AG04450 (cell line): ENCODE measurements around the gene TSC22D1. TPM values are rescaled to one million over a fixed set of nuclear protein-coding genes. Genes with fewer than 3 reads are reported as not detected.

Experiments used
- CTCF ChIA-PET: fragments of 300-600, 350-600 bp; formaldehyde crosslinking; extraction: SDS; loops from one replicate; lab custom pipeline; 2022; ENCODE audit warnings: antibody characterized with exemption, inconsistent platforms; lab: Charles Lee
- POLR2A ChIA-PET: fragments of 350-600 bp; formaldehyde crosslinking; extraction: SDS; loops from one replicate; lab custom pipeline; 2021; ENCODE audit warnings: antibody characterized with exemption, inconsistent platforms; lab: Yijun Ruan, JAX
- DNase-seq: peaks from one replicate; pipeline ENCODE4 v3.0.0-alpha.2; 2011; ENCODE audit warnings: low read depth, low spot score
- H3K27ac ChIP-seq: one replicate; pipeline ENCODE4 v1.5.1; 2012; ENCODE audit warnings: low read depth, low read length, control low read depth
- H3K27me3 ChIP-seq: one replicate; pipeline ENCODE4 v1.6.0; 2012; ENCODE audit warnings: low read length; ENCODE audit not compliant: control insufficient read depth, insufficient read depth
- H3K4me3 ChIP-seq: 2 replicates; pipeline ENCODE4 v1.5.1; 2011; ENCODE audit warnings: mild to moderate bottlenecking, low read depth, low read length, control low read depth
- H3K9me3 ChIP-seq: 2 replicates; pipeline ENCODE4 v1.5.1; 2012; ENCODE audit warnings: low read length; ENCODE audit not compliant: control insufficient read depth, insufficient read depth
- polyA plus RNA-seq: library from polyadenylated mRNA; depleted of rRNA; stranded (reverse); fragments of >200 nt; gene quantifications from 2 replicates; pipeline ENCODE4 v1.2.3, GENCODE V29; 2011
- TF ChIP-seq, protein P1 (sequence below): IDR thresholded peaks from 2 replicates; pipeline ENCODE4 v1.5.1; 2011; ENCODE audit warnings: low read depth, low read length, control low read depth, inconsistent platforms

The TSC22D1 gene
- polyA plus RNA-seq, 1 experiment = 77.3 TPM

GRCh38 chr13:44397766-44398223 lies 178.3 kb downstream of the TSC22D1 start:
- Histone ChIP-seq H3K4me3 (no peak overlapping the region), H3K27ac (no peak overlapping the region), H3K9me3 (no peaks in the 10 kb centered on the region), H3K27me3 (no peaks in the 10 kb centered on the region)
- ChIA-PET POLR2A (interaction anchor here (0.6 kb wide), 1 partner anchor 38 kb away, joined by 7 read pairs; no protein-coding TSS in a partner anchor), CTCF (no interaction called here)
- TF ChIP-seq, protein P1, sequence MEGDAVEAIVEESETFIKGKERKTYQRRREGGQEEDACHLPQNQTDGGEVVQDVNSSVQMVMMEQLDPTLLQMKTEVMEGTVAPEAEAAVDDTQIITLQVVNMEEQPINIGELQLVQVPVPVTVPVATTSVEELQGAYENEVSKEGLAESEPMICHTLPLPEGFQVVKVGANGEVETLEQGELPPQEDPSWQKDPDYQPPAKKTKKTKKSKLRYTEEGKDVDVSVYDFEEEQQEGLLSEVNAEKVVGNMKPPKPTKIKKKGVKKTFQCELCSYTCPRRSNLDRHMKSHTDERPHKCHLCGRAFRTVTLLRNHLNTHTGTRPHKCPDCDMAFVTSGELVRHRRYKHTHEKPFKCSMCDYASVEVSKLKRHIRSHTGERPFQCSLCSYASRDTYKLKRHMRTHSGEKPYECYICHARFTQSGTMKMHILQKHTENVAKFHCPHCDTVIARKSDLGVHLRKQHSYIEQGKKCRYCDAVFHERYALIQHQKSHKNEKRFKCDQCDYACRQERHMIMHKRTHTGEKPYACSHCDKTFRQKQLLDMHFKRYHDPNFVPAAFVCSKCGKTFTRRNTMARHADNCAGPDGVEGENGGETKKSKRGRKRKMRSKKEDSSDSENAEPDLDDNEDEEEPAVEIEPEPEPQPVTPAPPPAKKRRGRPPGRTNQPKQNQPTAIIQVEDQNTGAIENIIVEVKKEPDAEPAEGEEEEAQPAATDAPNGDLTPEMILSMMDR = no peak
- DNase-seq = no peak

- TF ChIP-seq, protein P1 = no peak
- Histone ChIP-seq H3K27ac (no peak overlapping the region), H3K9me3 (no peaks in the 10 kb centered on the region), H3K27me3 (no peaks in the 10 kb centered on the region), H3K4me3 (no peak overlapping the region)
- ChIA-PET CTCF (no interaction called here), POLR2A (no interaction called here)
- no peak for DNase-seq
Observed at GRCh38 chr13:44396701-44397580, 179.2 kb downstream of the TSC22D1 start.

DNA sequence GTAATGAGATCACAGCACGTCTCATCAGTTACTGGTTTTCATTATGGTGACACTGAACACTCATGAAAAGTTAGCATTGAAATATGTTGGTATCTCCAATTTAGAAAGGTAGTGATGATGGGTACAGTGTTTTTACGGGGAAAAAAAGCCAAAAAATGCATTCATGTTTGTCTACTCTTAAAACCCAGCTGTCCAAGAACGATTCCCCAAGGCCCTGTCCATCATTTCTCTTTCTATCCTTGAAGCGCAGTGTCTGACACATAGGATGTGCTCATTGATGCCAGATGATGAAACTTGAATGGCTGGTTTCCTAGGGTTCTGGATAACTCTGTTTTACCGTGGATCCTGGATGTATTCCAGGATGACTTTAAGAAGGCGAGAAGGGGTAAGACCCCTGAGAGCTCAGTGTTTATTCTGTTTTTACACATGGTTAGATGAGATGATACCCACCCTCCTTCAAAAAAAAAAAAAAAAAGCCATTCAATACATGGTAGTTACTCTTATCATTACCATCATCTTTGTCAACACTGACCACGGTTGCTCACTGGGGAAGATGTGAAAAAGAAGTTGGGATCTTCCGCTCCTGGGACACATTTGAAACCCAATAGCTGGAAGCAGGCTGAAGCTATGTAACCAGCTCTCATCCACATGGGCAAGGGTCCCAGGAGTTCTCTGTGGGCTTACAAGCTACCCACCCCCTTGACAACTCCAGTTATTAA lies 180.0 kb downstream of the TSC22D1 start:
- DNase-seq = no peak
- no peak overlapping the region for H3K27ac ChIP-seq

DNA sequence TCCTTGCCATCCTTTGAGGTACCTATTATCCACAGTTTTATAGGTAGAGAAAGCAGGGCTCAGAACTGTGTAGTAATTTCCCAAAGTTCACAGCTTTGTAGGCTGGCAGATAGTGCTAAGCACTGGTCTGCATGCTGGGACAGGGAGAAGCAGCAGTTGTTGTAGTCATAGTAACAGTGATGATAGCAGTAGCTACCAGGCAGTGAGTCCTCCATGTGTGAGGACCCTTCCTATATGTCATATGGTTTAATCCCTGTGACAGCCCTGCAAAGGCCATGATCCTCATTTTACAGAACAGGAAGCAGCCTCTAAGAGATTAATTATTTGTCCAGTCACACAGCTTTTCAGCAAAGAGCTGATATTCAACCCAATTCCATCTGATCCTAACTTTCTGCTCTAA lies 181.5 kb downstream of the TSC22D1 start:
- Histone ChIP-seq H3K9me3 (no peaks in the 10 kb centered on the region), H3K27me3 (no peaks in the 10 kb centered on the region), H3K4me3 (no peak overlapping the region), H3K27ac (no peak overlapping the region)
- CTCF ChIA-PET = no interaction called here
- POLR2A ChIA-PET = interaction anchor here (1.0 kb wide), 1 partner anchor 42 kb away, joined by 3 read pairs; no protein-coding TSS in a partner anchor
- no peak for DNase-seq
- TF ChIP-seq, protein P1 = no peak

More for the DNA sequence above, 180.0 kb downstream of the TSC22D1 start:
- POLR2A ChIA-PET = no interaction called here
- no peaks in the 10 kb centered on the region for H3K9me3 ChIP-seq
- TF ChIP-seq, protein P1 = no peak
- no peak overlapping the region for H3K4me3 ChIP-seq
- H3K27me3 ChIP-seq = no peaks in the 10 kb centered on the region
- CTCF ChIA-PET = interaction anchor here (0.6 kb wide), 2 partner anchors 30 to 348 kb away, joined by 3 read pairs; no protein-coding TSS in a partner anchor
